Karpas-422 (cell line): Measurements from ENCODE around the gene GSS. TPM values are rescaled to one million over a fixed set of nuclear protein-coding genes. Genes with fewer than 3 reads are reported as not detected.

Experiments
- DNase-seq: peaks from one replicate; pipeline ENCODE4 v3.0.0-alpha.2; 2015
- H2AFZ ChIP-seq: fragments of 200-600 bp; sonication (generic); 2 replicates; pipeline ENCODE4 v1.6.1; 2014; ENCODE audit warnings: antibody characterized with exemption, low read length, mixed read lengths
- H3K27ac ChIP-seq: fragments of 200-600 bp; sonication (generic); 2 replicates; pipeline ENCODE4 v1.5.1; 2014; ENCODE audit warnings: mild to moderate bottlenecking, low read length, moderate library complexity
- H3K27me3 ChIP-seq: fragments of 200-600 bp; sonication (generic); 2 replicates; pipeline ENCODE4 v1.6.1; 2014; ENCODE audit warnings: low read length, mixed read lengths
- H3K36me3 ChIP-seq: fragments of 200-600 bp; sonication (generic); 2 replicates; pipeline ENCODE4 v1.6.1; 2014; ENCODE audit warnings: low read length, mixed read lengths; ENCODE audit not compliant: insufficient read depth
- H3K4me1 ChIP-seq: fragments of 200-600 bp; sonication (generic); 2 replicates; pipeline ENCODE4 v1.6.1; 2014; ENCODE audit warnings: mild to moderate bottlenecking, low read length, mixed read lengths
- H3K4me2 ChIP-seq: fragments of 200-600 bp; sonication (generic); 2 replicates; pipeline ENCODE4 v1.6.1; 2014; ENCODE audit warnings: low read length, low read depth, mild to moderate bottlenecking; ENCODE audit not compliant: poor library complexity, severe bottlenecking
- H3K4me3 ChIP-seq: fragments of 200-600 bp; sonication (generic); 2 replicates; pipeline ENCODE4 v1.5.1; 2014; ENCODE audit warnings: mild to moderate bottlenecking, antibody characterized with exemption, low read length, mixed read lengths
- H3K79me2 ChIP-seq: fragments of 200-600 bp; sonication (generic); 2 replicates; pipeline ENCODE4 v1.6.1; 2014; ENCODE audit warnings: mild to moderate bottlenecking, low read length, mixed read lengths
- H3K9ac ChIP-seq: fragments of 200-600 bp; sonication (generic); 2 replicates; pipeline ENCODE4 v1.6.0; 2014; ENCODE audit warnings: low read length
- H3K9me2 ChIP-seq: fragments of 200-600 bp; sonication (generic), shearing (Covaris generic); replicated peaks from 2 replicates; pipeline ENCODE4 v1.6.0; 2014; ENCODE audit warnings: mild to moderate bottlenecking, low read length, moderate library complexity; ENCODE audit not compliant: insufficient read depth
- H3K9me3 ChIP-seq: fragments of 300-700, 200-600 bp; sonication (generic); 2 replicates; pipeline ENCODE4 v1.6.1; 2014; ENCODE audit warnings: low read length, mixed read lengths
- H4K20me1 ChIP-seq: fragments of 200-600 bp; sonication (generic); 2 replicates; pipeline ENCODE4 v1.6.1; 2014; ENCODE audit warnings: mild to moderate bottlenecking, antibody characterized with exemption, low read length, low read depth; ENCODE audit not compliant: insufficient read depth
- total RNA-seq: library from RNA; depleted of rRNA; stranded (reverse); fragments of >200 nt; shearing (Covaris generic); gene quantifications from 2 replicates; pipeline ENCODE4 v1.2.3, GENCODE V29; 2014; ENCODE audit warnings: low replicate concordance

Gene GSS
- total RNA-seq, 1 experiment from 2014 or later, result 24.7 TPM

DNA sequence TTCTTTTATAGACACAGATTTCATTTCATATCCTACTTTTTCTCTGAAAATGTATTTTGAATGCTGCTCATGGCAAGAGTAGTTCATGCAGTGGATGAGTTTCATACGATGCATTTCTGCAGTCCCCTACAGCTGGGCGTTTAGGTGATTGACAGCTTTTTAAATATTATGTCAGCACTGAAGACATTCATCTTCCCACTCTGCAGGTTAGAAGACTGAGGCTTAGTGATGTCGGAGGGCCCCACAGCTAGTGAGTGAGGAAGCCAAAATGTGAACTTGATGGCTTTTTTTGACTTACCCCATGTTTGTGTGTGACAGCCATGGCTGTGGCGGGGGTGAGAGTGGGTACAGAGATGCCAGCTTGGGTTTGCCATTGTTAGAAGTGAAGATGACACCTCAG, 33.5 kb upstream of the GSS start:
- Histone ChIP-seq H3K4me1 (peaks cover 2% of the 10 kb centered on the region), H3K79me2 (no peaks in the 10 kb centered on the region), H3K9me2 (no peaks in the 10 kb centered on the region), H3K27ac (no peak overlapping the region), H3K36me3 (no peaks in the 10 kb centered on the region), H3K4me3 (no peak overlapping the region), H3K9ac (no peak overlapping the region), H3K27me3 (no peaks in the 10 kb centered on the region), H4K20me1 (no peaks in the 10 kb centered on the region), H2AFZ (no peak overlapping the region), H3K4me2 (no peak overlapping the region), H3K9me3 (no peaks in the 10 kb centered on the region)
- DNase-seq, result no peak

- no peak for DNase-seq
- Histone ChIP-seq H3K9ac (no peak overlapping the region), H3K27ac (no peak overlapping the region), H3K4me2 (no peak overlapping the region), H3K4me3 (no peak overlapping the region), H4K20me1 (no peaks in the 10 kb centered on the region), H3K36me3 (no peaks in the 10 kb centered on the region), H3K9me3 (no peaks in the 10 kb centered on the region), H3K79me2 (no peaks in the 10 kb centered on the region), H3K27me3 (no peaks in the 10 kb centered on the region), H2AFZ (no peak overlapping the region), H3K9me2 (no peaks in the 10 kb centered on the region), H3K4me1 (peaks cover 7% of the 10 kb centered on the region)
These were observed 32.6 kb upstream of the GSS start for GRCh38 chr20:34988191-34988540.

DNA sequence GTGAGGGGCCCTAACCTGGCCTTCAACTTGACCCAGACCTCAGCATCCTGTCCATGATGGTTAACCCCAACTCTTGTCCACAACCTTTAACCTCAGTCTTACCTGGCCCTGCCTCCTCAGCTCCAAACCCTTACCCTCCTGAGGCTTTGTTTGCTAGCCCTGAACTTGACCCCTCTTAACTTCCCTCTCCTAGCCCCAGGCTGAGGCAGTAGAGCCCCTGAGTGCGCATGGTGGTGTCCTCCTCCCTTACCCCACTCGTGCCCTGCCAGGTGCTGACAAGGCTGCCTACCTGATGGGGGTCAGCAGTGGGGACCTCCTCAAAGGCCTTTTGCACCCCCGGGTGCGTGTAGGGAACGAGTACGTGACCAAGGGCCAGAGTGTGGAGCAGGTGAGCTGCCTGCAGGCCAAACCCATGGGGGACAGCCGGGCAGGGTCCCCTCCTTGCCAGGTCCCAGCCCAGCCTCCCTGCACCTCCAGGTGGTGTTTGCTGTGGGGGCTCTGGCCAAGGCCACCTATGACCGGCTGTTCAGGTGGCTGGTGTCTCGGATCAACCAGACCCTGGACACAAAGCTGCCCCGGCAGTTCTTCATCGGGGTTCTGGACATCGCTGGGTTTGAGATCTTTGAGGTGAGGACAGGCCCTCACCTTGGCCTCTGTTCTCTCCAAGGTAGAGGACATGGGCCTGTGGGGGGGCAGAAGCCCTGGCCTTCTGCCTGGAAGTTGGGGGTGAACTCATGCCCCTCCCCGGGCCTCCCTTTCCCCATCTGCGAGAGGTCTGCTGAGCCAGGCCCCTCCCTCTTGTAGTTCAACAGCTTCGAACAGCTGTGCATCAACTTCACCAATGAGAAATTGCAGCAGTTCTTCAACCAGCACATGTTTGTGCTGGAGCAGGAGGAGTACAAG, 31.9 kb upstream of the GSS start:
- Histone ChIP-seq H3K4me3 (no peak overlapping the region), H3K9me3 (no peaks in the 10 kb centered on the region), H3K9me2 (no peaks in the 10 kb centered on the region), H3K4me2 (no peak overlapping the region), H3K4me1 (peaks cover 7% of the 10 kb centered on the region), H3K36me3 (no peaks in the 10 kb centered on the region), H3K27me3 (no peaks in the 10 kb centered on the region), H3K79me2 (no peaks in the 10 kb centered on the region), H3K9ac (no peak overlapping the region), H4K20me1 (no peaks in the 10 kb centered on the region), H2AFZ (no peak overlapping the region), H3K27ac (no peak overlapping the region)
- no peak for DNase-seq

DNA sequence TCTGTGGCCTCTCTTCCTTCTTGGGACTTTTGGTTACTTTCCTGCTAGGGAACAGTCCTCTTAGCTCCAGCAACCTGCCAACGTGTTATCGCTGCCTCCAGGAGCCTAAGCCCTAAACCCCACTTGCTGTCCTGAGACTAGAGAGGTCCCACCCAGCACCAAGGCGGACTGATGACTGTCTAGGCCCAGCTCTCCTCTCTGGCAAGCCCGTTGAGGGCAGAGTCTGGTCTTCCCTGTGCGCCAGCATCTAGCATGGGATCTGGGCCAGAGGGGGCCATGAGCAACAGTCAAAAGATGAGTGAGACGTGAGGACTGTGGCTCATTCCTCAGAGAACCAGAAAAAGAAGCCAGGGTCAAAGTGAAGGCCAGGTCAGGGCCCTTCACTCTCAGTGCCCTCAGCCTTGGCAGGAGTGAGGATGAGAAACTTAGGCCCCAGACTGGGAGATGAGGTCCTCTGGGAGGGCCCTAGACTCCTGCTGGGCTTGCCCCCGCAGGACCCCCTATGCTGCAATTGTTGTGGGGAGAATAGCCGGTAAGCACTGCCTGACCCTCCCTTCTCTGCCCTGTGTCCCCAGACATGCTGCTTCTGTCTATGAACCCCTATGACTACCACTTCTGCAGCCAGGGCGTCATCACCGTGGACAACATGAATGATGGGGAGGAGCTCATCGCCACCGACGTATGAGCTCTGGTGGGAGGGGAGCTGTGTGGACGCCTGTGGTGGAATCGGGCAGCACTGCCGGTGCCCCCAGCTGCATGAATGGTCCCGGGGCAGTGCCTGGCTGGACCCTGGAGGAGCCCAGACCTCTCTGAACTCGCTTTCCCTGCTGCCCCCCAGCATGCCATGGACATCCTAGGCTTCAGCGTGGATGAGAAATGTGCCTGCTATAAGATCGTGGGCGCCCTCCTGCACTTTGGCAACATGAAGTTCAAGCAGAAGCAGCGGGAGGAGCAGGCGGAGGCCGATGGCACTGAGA, 31.0 kb upstream of the GSS start:
- Histone ChIP-seq H3K79me2 (no peaks in the 10 kb centered on the region), H3K27me3 (no peaks in the 10 kb centered on the region), H4K20me1 (no peaks in the 10 kb centered on the region), H3K27ac (no peak overlapping the region), H2AFZ (no peak overlapping the region), H3K9me2 (no peaks in the 10 kb centered on the region), H3K4me3 (no peak overlapping the region), H3K4me1 (peaks cover 7% of the 10 kb centered on the region), H3K9me3 (no peaks in the 10 kb centered on the region), H3K9ac (no peak overlapping the region), H3K36me3 (no peaks in the 10 kb centered on the region), H3K4me2 (no peak overlapping the region)
- no peak for DNase-seq

DNA sequence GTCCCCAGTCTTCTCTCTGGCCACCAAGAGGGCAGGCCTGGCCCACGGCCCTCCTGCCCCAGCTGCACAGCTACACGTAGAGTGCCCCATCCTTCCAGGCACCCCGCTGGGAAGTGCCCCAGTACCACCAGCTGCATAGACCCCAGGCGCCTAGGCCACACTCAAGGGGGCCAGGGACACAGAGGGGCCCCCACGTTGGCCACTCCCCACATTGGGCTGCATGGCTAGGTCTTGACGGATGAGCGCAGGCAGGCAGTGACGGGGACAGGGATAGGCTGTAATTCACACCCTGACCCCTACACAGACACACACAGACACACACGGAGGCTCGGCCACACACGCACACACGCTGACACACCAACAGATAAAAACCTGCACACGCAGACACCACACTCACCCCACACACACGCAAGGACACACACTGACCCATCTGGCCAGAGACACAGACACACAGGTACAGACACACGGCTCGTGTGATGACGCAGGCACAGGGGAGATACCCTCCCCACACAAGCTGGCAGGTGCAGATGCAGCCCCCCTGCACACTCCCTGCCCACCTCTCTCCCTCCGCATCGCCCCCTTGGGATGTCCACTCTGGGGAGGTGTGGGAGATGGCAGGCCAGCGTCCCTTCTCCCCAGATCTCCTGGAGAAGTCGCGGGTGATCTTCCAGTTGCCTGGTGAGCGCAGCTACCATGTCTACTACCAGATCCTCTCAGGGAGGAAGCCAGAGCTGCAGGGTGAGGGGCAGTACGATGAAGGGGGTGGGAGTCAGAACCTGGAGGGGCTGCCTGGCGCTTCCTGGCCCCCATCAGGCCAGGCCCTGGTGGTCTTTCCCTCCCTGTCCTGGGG, 30.1 kb upstream of the GSS start:
- Histone ChIP-seq H3K27me3 (no peaks in the 10 kb centered on the region), H3K9me2 (no peaks in the 10 kb centered on the region), H4K20me1 (no peaks in the 10 kb centered on the region), H3K4me3 (no peak overlapping the region), H3K4me2 (no peak overlapping the region), H3K79me2 (no peaks in the 10 kb centered on the region), H3K4me1 (peaks cover 7% of the 10 kb centered on the region), H3K9ac (no peak overlapping the region), H2AFZ (no peak overlapping the region), H3K36me3 (no peaks in the 10 kb centered on the region), H3K9me3 (no peaks in the 10 kb centered on the region), H3K27ac (no peak overlapping the region)
- no peak for DNase-seq

- H4K20me1 ChIP-seq, result no peaks in the 10 kb centered on the region
- no peaks in the 10 kb centered on the region for H3K79me2 ChIP-seq
- peaks cover 7% of the 10 kb centered on the region for H3K4me1 ChIP-seq
- no peaks in the 10 kb centered on the region for H3K9me3 ChIP-seq
- H3K4me3 ChIP-seq, result no peak overlapping the region
- no peak for DNase-seq
- H2AFZ ChIP-seq, result no peak overlapping the region
- no peaks in the 10 kb centered on the region for H3K36me3 ChIP-seq
- H3K9ac ChIP-seq, result no peak overlapping the region
- H3K27ac ChIP-seq, result no peak overlapping the region
- no peaks in the 10 kb centered on the region for H3K9me2 ChIP-seq
- no peak overlapping the region for H3K4me2 ChIP-seq
- no peaks in the 10 kb centered on the region for H3K27me3 ChIP-seq
These were observed 29.2 kb upstream of the GSS start for GRCh38 chr20:34984756-34985261.

GRCh38 chr20:34983995-34984735, 28.6 kb upstream of the GSS start:
- Histone ChIP-seq H3K4me3 (no peak overlapping the region), H4K20me1 (no peaks in the 10 kb centered on the region), H3K79me2 (no peaks in the 10 kb centered on the region), H3K9me3 (no peaks in the 10 kb centered on the region), H3K9me2 (no peaks in the 10 kb centered on the region), H3K9ac (no peak overlapping the region), H3K36me3 (no peaks in the 10 kb centered on the region), H3K27ac (no peak overlapping the region), H3K4me1 (peaks cover 7% of the 10 kb centered on the region), H3K27me3 (no peaks in the 10 kb centered on the region), H3K4me2 (no peak overlapping the region), H2AFZ (no peak overlapping the region)
- DNase-seq, result no peak
